Astrocyte of the spinal cord (primary cell): ENCODE data around the gene WWOX.

Experiments used
- DNase-seq: peaks from one replicate; pipeline ENCODE4 v3.0.0; 2011; ENCODE audit warnings: low read depth, low spot score
- H3K4me3 ChIP-seq: 2 replicates; pipeline ENCODE4 v1.5.1; 2011; ENCODE audit warnings: low read depth, mild to moderate bottlenecking, low read length, moderate library complexity
- CTCF ChIP-seq: IDR thresholded peaks from 2 replicates; pipeline ENCODE4 v1.5.1; 2012; ENCODE audit warnings: low read depth, mild to moderate bottlenecking, low read length, inconsistent platforms
- in situ Hi-C: cut with HindIII; loops from 2 replicates; pipeline ENCODE4 v1.10.0; 2017; ENCODE audit warnings: low sequenced_read_pairs

The WWOX gene

DNA sequence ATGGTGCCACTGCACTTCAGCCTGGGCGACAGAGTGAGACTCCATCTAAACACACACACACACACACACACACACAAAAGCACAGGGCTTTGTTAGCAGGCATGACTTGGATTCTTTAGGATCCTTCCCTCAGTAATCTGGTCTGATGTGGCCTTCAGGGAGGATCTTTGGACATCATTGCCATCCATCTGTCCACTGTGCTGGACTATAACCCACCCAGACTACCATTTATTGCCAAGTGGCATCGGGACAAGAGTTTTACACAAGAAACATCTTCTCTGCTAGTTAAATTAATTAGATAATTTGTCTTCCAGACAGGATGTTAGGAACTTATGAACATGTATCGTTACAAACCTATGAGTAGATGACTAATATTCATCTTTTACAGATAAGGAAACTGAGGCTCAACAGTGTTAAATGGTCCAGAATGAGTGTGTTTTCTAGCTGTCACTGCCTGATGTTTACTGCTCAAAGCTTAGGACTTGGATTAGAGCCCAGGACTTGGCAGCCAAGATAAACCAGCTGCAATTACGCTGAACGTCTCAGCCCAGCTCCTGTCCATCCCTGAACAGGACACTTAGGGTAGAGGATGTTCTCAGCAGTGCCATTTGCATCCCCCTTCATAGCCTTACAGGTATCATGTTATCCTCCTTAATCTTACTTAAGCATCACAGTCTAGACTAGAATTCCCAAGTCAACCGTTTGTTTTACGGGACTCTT lies 285.8 kb downstream of the WWOX start:
- no peak for TF ChIP-seq CTCF
- no peak for DNase-seq
- H3K4me3 ChIP-seq: no peak overlapping the region
- in situ Hi-C loops: no loop called here

GRCh38 chr16:78386557-78387324 lies 287.3 kb downstream of the WWOX start:
- no peak overlapping the region for H3K4me3 ChIP-seq
- no peak for TF ChIP-seq CTCF
- in situ Hi-C loops: no loop called here
- DNase-seq: no peak

DNA sequence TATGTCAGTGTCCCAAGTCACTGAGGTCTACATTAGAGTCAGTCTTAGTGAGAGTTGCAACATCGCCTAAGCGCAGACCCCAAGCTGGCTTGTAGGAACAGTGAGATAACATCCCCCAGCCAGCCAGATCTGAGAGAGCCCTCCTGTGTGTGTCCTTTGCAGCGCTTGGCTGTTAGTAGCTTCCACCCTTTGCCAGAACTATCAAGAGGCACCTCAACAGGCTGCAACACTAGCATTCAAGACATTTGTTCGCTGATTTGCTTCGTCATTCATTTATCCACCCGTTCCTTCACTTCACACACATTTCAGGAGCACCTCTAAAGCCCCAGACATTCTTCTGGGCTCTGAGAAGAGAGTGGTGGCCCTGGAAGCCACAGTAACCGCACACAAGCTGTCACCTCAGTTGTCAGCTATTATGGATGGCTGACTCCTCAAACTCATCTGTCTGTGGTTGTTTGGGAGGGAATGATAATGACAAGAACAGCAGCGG lies 289.6 kb downstream of the WWOX start:
- no peak for TF ChIP-seq CTCF
- in situ Hi-C loops: no loop called here
- no peak overlapping the region for H3K4me3 ChIP-seq
- DNase-seq: no peak

DNA sequence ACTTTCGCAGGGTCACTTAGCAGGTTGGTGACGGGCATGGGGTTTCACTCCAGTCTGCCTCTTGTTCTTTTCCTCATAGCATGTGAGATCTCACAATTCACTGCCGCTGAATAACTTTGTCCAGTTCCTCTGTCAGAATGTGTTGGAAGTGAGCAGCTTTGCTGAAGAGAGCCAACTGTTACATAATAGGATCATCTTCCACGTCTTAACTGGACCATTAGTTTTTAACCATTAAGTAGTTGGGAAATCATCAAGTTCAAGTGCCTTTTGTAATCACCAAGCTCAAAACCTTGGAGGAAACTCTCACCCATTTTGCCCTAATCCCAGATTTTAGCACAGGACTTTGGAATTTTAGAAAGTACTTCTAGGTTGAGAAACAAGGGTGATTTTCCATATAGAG lies 290.6 kb downstream of the WWOX start:
- in situ Hi-C loops: no loop called here
- no peak for DNase-seq
- H3K4me3 ChIP-seq: no peak overlapping the region
- TF ChIP-seq CTCF: no peak

DNA sequence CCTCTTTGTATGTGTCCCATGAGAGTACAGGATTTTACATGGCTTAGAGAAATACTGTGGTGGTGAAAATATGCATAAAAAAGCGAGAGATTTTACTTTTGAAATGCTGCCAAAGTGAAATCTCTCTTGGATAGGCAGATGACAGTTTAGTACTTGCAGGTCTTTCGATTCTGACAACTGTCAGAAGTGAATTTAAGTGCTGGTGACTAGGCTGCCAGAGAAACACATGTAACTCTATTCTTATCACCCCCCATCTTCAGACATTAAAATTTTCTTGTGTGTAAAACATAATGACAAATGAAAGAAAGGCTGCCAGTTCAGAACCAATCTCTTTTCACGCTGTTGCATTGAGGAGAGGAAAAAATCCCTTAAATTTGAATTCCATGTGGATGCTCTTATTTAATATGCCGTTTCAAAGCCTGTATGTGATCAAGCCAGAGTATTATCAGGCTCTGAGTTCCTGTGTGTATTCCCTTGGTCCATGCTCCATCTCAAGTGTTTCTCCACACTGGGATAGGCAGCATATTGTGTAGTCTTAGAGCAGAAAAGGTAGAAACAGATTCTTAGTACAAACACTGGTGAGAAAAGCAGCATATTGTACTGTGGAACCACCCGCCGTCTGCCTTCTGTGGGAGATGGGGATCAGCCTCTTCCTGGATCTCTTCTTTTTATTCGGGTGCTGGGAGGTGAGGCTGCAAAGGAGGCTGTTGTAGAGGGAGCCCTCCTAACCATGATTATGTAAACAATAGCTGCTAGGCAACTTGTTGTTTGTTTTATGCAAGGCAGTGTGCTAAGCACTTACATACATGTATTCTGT lies 291.3 kb downstream of the WWOX start:
- no peak for DNase-seq
- in situ Hi-C loops: no loop called here
- TF ChIP-seq CTCF: no peak
- H3K4me3 ChIP-seq: no peak overlapping the region

DNA sequence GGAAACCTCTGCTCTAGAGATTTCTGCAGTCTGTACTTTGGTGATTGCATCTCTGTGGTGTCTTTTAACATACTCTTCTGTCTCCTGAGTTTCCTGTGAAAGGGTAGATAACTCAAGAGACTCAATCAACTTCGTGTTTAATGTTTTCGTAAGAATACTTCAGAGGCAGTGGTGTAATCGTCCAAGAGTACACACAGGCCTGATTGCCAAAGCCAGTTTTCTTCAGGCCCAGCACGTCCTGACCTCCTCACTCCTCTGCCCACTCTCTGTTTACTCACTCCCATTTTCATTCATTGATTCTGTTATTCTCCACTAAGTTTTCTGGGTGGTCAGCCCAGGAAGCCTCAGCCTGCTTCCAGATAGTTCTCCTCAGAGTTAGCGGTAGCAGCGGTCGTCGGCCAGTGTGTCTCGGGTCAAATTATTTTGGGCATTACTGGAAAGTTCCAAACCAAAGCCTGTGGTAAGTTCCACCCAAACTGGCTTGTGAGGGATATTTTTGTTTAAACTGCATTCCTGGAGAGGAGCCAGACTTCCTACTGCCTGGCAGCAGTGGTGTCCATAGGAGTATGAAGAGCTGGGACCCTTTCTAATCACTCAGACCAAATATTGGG lies 293.2 kb downstream of the WWOX start:
- TF ChIP-seq CTCF: no peak
- in situ Hi-C loops: no loop called here
- no peak for DNase-seq
- H3K4me3 ChIP-seq: no peak overlapping the region
